Testis (tissue), 2 donors: Measurements from ENCODE around the gene TPRN.

ENCODE experiments used
- CTCF ChIP-seq, 3 experiments: fragments of 450-650 bp in 2 of 3; fragments of 200-600 bp in 1 of 3; sonication (generic) in 1 of 3; IDR thresholded peaks; one replicate each; pipeline ENCODE4 v1.5.1; 2016 to 2019; ENCODE audit warnings: antibody characterized with exemption in 3 of 3, mild to moderate bottlenecking in 2 of 3, moderate library complexity in 1 of 3
- POLR2A ChIP-seq: fragments of 450-650 bp; IDR thresholded peaks from one replicate; pipeline ENCODE4 v1.6.1; 2017; ENCODE audit warnings: antibody characterized with exemption, mild to moderate bottlenecking, moderate library complexity

GRCh38 chr9:137218212-137218753 lies 17.7 kb upstream of the TPRN start:
- TF ChIP-seq CTCF (IDR thresholded peaks at IDR 0.05) (no peak), POLR2A (no peak)
